Left lobe of liver (tissue), 2 donors: ENCODE data around the gene TRRAP. TPM values are rescaled to one million over a fixed set of nuclear protein-coding genes. Genes with fewer than 3 reads are reported as not detected.
"Not testable (repeated sequence)": the region's sequence is repeated elsewhere in the genome, so short reads cannot be mapped to it uniquely, and the experiment has no call there.

ENCODE experiments used
- ATAC-seq: fragments of 200-7000 bp; cut with Tn5 transposase; one replicate; pipeline ENCODE4 v1.9.1; 2020; ENCODE audit warnings: mild to moderate bottlenecking, moderate library complexity
- DNase-seq: peaks from one replicate; pipeline ENCODE4 v3.0.0-alpha.2; 2020; ENCODE audit warnings: low spot score
- total RNA-seq: library from RNA; stranded (reverse); gene quantifications from one replicate; pipeline ENCODE4 v1.2.1, GENCODE V29; 2021
- donor health status: DM: no; HTN: no; CAD: no; lungs with moderate emphysema.
- donor health status: DM: no; HTN: yes; CAD: no.

The TRRAP gene
- total RNA-seq, 1 donor from 2014 or later: 15.8 TPM

- DNase-seq (peak; percentile 82), ATAC-seq (peak; percentile 88)
Observed at GRCh38 chr7:99040104-99040958, 162.0 kb downstream of the TRRAP start.

GRCh38 chr7:99041526-99041925 lies 163.2 kb downstream of the TRRAP start:
- ATAC-seq (peak; percentile 49), DNase-seq (no peak)

GRCh38 chr7:99042957-99043356 lies 164.6 kb downstream of the TRRAP start:
- no peak for DNase-seq
- ATAC-seq: no peak

GRCh38 chr7:99044858-99045257 lies 166.5 kb downstream of the TRRAP start:
- ATAC-seq, DNase-seq: not testable (repeated sequence)

- not testable (repeated sequence) for ATAC-seq, DNase-seq
Observed at GRCh38 chr7:99046262-99046661, 167.9 kb downstream of the TRRAP start.

- DNase-seq (no peak), ATAC-seq (no peak)
Observed at GRCh38 chr7:99046722-99047121, 168.4 kb downstream of the TRRAP start.

GRCh38 chr7:99047526-99048077 lies 169.3 kb downstream of the TRRAP start:
- ATAC-seq: no peak
- no peak for DNase-seq

GRCh38 chr7:99050971-99051370 lies 172.6 kb downstream of the TRRAP start:
- ATAC-seq: no peak
- DNase-seq: no peak

- no peak for ATAC-seq
- DNase-seq: no peak
Observed at GRCh38 chr7:99054781-99055180, 176.4 kb downstream of the TRRAP start.

GRCh38 chr7:99061001-99061776 lies 182.9 kb downstream of the TRRAP start:
- no peak for ATAC-seq
- no peak for DNase-seq

Other genes starting within 250 kb of the TRRAP start
- gene TMEM130, start 8.5 kb upstream of the TRRAP start, total RNA-seq: 0.10 TPM